ENCODE results near the gene CD247.

- TF ChIP-seq POLR2A (IDR thresholded peaks at IDR 0.05; ENCODE audit: low read length) (no peak), GATA1 (IDR thresholded peaks at IDR 0.05; ENCODE audit: low read depth, low read length) (no peak)
Observed at GRCh38 chr1:167532964-167533824, 14.9 kb upstream of the CD247 start.

All from erythroblast (primary cell).